Head of caudate nucleus (tissue), 42 donors: ENCODE data around the gene TSC22D4.

ENCODE experiments used
- DNase-seq, 42 donors: peaks; one replicate each; pipeline versions ENCODE4 v3.0.0 to v3.0.0-alpha.2; 2020 to 2021; ENCODE audit warnings: mixed read lengths in 7 of 42
- intact Hi-C: fragments of 100-400 bp; cut with DNase I; formaldehyde crosslinking; loops from one replicate; pipeline ENCODE4 v1.15.0; 2022

Gene TSC22D4

DNA sequence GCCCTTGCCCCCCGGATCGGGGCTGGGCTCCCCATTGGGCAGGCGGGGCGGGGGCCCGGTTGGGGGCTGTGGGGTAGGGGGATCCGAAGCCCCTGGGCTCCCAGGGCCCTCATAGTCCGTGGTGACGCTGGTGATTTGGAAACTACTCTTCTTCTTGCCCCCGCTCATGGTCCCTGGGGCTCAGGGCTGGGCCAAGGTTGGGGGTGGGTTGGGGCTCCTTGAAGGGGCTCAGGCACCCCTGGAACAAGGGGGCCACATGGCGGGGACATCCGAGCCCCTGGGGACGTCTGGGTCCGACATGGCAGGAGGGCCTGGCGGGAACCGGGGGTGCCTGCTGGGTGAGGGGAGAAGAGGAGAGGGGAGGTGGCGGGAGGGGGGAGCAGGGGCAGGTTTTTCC is 1.1 kb downstream of the TSC22D4 start:
- intact Hi-C loops, result loop anchor here (5.0 to 10.0 kb wide), 3 partner anchors 41 to 207 kb away; partner anchors contain the start of gene PPP1R35
- DNase-seq, result no peak

DNA sequence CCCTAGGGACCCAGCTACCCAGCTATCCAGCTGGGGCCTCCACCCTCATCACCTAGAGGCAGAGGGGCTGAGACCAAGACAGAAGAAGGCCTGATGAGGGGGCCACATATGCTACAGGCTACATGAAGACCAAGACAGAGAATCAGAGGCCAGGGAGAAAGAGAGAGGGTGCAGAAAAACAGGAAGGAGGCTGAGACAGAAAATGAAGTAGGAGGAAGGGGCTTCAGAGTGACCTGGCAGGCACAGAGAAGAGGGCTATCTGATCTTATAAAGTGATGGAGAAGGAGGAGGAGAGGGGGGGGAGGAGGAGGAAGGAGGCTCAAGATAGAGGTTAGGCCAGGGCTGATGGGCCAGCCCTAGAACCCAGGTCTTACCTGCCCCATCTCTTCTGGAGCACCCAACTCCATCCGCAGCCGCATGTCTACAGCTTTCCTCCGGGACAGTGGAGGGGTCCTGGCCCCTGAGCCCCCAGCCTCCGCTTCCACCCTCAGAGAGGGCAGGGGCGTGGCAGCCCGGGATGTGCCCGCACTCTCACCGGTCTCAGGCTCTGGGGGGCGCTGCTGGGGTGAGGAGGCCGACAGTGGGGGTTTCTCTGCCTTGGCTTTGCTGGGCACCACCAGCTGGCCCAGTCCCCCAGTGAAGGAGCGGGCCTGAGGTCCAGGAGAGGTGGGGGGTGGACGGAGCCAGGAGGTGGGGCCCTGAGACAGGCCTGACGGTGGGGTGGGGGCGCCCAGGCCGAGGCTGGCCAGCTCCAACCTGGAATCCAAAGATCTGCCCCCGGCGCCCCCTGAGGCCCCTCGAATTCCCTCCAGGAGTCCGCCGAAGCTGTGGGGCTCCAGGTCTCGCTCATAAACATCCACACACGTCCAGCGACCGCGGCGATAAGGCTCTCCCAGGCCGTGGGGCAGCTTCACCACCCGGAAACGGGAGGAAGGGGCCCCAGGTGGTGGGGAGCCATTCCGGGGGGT is 1.8 kb downstream of the TSC22D4 start:
- intact Hi-C loops, result loop anchor here (5.0 to 10.0 kb wide), 3 partner anchors 40 to 208 kb away; partner anchors contain the start of gene PPP1R35
- DNase-seq, result peak in 2 of 42 donors; percentile 37 to 49

DNA sequence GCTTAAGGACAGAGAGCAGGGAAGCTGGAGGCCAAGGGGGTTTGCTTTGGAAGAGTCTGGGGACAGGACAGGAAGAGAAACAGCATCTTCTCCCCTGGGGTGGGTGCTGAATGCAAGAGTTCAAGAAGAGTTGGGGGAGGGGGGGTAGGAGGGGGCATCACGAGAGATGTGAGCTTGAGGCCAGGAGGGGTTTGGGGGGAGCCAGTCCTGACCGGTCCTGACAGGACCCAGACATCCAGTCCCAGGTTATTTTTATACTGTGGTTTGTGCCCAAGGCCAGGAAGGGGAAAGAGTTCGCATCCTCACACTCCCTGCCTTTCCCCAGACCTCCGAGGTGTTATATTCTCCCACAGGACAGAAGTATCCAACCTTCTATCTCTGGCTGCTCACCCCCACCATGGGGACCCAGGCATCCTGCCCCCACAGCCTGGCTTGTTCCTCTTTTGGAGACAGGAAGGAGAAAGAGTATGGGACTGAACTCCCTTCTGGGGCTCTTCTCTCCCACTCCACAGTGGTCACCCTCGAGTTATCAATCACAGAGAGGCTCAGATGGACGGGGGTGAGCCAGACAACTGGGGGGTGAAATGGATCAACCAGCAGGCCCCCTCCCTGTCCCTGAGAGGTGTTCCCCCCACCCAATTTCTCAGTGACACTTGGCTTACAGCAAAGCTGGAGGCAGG is 2.8 kb downstream of the TSC22D4 start:
- intact Hi-C loops, result loop anchor here (5.0 to 10.0 kb wide), 3 partner anchors 39 to 209 kb away; partner anchors contain the start of gene PPP1R35
- DNase-seq, result no peak

DNA sequence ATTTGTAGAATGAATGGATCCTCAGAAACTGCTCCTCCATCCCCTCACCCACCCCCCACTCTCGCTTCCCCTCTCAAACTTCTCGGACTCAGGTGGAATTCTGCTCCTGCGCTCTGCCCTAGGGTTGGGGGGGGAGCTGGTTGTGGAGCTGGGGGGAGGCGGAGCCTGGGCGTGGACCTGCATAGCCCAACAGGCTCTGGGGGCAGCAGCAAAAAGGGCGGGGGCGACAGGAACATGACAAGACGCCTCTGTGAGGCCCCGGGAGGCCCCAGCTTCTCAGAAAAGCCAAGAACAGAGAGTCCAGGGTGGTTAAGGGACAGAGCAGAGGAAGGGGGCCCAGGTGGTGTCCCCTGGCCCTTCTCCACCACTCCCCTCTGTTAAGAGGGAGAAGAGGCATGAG is 3.5 kb downstream of the TSC22D4 start:
- DNase-seq, result peak in 3 of 42 donors; percentile 28 to 43 (median 38)
- intact Hi-C loops, result loop anchor here (5.0 to 10.0 kb wide), 3 partner anchors 38 to 209 kb away; partner anchors contain the start of gene PPP1R35

DNA sequence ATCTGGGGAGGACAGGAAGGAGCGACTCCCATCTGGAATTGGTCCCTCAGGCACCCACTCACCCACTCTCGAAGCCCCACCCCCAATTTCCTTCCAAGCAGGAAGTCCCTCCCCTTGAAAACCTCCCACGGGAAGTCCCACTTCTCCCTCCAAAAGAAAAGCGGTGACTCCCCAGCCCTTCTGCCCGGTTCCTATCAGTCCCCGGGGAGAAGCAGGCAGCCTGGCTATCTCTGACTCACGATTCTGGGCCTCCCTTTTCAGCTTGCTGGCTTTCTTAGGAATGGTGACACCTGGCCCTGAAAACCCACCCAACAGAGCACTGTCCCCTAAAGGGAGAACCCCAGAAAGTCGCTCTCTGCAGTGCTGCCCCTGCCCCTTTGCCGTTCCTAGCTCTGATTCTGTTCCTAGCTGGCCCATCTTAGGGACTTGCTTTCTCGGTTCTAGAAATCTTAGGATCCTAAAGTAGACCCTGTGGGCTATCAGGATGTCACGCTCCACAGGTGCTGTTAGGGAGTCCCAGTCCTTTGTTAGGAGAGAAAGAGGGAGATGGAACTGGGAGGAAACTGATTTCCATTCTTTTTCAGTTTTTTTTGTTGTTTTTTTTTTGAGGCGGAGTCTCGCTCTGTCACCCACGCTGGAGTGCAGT is 6.0 kb downstream of the TSC22D4 start:
- DNase-seq, result no peak
- intact Hi-C loops, result loop anchor here (10.0 kb wide), 1 partner anchor 212 kb away; no protein-coding TSS in a partner anchor

DNA sequence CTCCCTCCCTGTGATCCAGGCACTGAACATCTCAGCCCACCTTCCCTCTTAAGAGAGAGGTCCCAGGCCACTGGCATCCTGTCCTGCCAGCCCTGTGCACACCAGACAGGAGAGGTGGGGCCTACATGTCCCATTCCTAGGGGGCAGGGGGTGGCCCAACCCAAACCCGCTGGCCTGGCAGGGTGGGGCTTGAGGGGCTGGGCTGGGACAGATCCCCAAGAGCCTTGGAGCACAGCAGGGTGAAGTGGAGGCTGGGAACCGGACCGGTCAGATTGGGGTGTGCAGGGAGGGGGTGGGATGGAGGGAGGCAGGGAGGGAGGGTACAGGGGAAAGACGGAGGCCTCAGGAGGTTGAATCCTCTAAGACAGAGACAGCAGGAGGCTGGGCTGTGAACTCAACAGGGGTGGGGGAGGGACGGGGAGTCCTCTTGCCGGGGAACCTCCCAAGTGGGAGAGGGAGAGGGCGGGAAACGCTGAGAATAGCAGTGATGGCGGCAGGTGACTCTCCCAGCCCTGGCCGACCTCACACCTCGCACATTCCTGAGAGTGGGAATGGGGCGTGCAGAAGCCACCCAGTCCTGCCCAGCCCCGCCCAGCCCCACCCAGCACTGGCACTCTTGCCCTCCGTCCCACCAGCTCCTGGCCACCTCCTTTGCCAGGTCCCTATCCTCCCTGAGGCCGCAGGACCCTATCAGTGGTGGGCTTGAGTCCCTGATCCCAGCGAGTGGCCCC is 6.7 kb downstream of the TSC22D4 start:
- DNase-seq, result peak in 13 of 42 donors; percentile 22 to 73 (median 52)

DNA sequence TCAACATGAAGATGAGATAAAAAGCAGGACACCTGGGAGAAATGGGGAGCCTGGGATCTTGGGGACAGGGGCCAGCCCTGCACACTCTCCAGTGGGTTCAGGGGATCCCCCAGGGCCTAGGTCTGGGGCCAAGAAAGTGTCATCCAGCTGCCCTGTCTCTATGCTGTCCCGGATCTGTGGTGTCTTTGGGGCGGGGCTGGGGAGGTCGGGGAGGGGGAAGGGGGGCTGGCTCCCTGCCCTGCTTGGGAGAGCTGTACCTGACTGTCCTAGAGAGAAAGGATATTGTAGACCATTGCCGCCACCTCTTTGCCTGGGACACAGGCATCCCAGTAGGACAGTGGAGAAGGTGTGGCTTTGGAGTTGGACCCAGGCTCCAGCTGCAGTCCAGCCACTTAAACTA is 8.0 kb downstream of the TSC22D4 start:
- intact Hi-C loops, result loop anchor here (10.0 kb wide), 1 partner anchor 214 kb away; no protein-coding TSS in a partner anchor
- DNase-seq, result no peak

More for the DNA sequence above, 6.7 kb downstream of the TSC22D4 start:
- intact Hi-C loops, result loop anchor here (10.0 kb wide), 1 partner anchor 213 kb away; no protein-coding TSS in a partner anchor

DNA sequence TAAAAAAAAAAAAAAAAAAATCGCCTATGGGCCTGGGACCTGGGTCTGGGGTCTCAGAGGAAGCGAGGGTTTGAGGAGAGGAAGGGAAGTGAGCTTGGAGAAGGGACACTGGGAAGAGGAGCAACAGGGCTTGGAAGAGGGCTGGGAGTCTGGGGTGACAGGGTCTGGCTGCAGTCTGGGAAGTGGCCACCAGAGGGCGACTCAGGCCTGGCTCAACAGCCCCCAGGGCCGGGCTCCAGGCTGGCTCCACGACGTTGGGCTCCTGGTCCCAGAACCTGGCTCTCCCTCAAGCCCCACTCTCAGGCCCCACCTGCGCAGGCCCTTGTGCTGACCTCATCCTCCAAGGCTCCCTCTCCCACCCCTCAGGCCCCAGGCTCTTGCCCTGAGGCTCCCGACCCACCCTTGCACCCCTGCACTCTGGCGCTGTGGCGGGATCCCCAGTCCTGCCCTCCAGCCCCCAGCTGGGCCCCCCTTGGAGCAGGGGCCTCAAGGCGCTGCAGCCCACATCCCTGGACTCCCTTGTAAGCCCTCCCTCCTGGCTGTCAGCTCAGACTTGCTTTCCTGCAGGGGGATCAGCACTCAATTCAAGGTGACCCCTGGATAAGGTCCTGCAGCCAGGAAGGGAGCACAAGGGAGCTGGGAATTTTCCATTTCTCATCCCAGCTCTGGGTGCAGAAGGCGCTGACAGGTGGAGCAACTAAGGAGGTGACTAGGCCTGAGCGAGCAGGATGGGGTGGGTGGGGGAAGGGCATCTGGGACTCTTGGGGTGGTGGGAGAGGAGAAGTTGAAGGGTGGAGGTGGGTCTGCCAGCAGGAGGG is 9.6 kb downstream of the TSC22D4 start:
- intact Hi-C loops, result loop anchor here (2.0 to 10.0 kb wide), 2 partner anchors 13 to 215 kb away; partner anchors contain the start of gene NYAP1
- peak; percentile 77 to 98 (median 92) for DNase-seq

DNA sequence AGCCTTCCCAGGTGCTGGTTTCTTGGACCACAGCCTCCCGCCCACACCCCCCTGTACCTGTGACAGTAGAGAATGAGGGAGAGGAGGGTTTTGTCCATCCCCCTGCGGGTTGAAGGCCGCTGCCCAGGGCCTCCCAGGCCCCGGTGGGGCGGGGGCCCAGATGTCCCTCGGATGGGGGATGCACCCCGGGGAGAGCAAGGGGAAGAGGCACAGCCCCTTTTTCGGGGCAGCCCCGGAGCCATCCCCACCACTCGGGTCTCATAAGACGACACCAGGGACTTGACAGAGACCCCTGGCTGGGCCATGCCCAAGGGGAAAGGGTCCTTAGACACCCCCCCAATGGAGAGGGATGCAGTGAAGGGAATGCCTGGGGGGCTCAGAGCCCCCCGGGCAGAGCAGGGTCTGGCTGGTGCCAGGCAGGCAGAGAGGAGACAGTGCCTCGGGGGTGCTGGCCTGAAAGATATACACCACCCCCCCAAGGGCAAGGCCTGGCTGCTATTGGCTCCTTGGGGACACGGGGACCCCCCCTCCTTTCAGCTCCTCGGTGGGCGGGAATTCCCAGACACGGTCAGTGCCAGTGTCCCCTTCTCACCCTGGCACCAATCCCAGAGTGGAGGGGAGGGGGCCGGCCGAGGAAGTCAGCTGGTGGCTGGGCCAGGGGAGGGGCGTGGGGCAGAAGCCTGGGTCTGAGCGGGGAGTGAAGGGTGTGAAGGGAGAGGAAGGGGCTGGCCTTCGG is 11.2 kb downstream of the TSC22D4 start:
- intact Hi-C loops, result loop anchor here (2.0 kb wide), 2 partner anchors 15 to 39 kb away; partner anchors contain the start of genes MEPCE, NYAP1 and ZCWPW1
- DNase-seq, result peak; percentile 91 to 99 (median 96)

DNA sequence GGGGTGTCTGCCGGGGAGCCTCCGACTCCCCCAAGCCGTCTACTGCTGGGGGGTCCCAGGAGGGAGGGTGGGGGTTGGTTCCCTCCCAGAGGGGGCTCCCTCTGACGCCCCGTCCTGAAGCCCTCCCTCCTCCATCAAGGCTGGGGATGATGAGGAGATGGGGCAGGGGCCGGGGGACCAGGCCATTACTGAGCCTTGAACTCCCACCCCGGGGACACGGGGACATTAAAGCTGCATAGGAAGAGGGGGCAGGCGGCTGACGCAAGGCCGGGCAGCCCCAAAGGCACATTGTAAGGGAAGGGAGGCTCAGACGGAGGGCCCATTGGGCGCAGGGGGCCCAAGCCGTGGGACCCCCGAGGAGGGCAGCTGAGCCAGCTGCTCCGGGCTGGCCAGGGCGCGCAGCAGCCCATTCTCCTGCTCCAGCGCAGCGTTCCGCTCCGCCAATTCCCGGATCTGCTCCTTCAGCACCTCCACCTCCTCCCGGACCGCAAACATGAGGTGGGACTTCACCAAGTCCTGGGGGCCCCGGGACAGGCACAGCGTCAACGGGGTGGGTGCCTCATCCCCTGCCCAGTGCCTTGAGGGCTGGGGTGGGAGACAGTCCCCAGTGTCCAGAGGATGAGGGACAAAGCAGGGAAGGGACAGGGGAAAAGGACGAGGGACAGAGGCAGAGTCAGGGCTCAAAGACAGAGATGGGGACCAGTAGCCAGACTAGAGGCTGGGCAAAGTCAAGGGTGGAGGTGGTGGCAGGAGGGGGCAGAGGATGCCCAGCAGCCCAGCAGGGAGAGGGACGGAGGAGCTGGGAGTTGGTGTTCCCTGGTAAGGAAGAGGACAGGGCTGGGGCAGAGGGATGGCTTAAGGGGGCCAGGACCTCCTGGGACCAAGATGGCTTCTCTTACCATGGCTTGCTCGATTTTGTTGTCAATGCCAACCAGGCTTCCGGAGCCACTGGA is 12.1 kb downstream of the TSC22D4 start:
- DNase-seq, result peak in 5 of 42 donors; percentile 15 to 52 (median 25)
- intact Hi-C loops, result loop anchor here (2.0 kb wide), 1 partner anchor 38 kb away; the partner anchor contains the start of genes MEPCE and ZCWPW1

DNA sequence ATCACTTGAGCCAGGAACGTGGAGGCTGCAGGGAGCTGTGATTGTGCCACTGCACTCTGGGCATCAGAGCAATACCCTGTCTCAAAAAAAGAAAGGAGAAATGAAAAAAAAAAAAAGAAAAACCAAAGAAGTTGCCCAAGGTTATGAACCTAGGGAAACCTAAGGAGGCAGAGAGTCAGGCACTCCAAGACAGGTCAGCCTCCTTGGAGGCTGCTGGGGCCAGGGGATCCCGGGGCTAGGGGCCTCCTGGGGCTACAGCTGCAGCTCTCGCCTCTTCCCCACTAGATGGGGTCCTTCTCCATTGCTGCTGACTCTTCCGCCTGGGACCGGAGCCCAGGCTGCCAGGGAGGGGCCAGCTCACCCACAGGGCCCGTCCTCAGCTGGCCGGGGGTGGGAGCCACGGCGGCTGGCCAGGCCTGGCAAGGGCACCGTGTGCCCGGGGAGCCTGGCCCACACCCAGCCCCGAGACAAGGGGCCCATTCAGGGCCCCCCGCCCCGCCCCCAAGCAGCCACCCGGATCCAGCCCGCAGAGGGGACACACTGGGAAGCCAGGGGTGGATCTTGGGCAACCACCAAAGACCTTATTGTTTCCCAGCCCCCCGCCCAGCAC is 13.2 kb downstream of the TSC22D4 start:
- intact Hi-C loops, result loop anchor here (2.0 kb wide), 1 partner anchor 37 kb away; the partner anchor contains the start of genes MEPCE and ZCWPW1
- peak; percentile 79 to 97 (median 93) for DNase-seq

DNA sequence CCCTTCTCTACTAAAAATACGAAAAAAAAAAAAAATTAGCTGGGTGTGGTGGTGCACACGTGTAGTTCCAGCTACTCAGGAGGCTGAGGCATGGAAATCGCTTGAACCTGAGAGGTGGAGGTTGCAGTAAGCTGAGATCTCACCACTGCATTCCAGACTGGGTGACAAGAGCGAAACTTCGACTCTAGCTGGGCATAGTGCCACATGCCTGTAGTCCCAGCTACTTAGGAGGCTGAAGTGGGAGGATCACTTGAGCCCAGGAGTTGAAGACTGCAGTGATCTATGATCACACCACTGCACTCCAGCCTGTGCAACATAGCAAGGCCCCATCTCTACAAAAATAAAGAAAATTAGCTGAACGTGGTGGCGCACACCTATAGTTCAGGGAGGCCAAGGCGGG is 13.7 kb downstream of the TSC22D4 start:
- DNase-seq, result no peak
- intact Hi-C loops, result no loop called here

DNA sequence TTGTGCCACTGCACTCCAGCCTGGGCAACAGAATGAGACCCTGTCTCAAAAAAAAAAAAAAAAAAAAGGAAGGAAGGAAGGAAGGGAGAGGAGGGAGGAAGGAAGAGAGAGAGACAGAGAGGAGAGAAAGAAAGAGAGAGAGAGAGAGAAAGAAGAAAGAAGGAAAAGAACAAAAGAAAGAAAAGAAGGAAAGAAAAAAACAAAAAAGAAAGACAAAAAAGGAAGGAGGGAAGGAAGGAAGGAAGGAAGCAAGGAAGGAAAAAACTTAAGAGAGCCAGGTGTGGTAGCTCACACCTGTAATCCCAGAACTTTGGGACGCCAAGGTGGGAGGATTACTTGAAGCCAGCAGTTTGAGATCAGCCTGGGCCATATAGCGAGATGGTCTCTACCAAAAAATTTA is 14.2 kb downstream of the TSC22D4 start:
- intact Hi-C loops, result no loop called here
- no peak for DNase-seq

DNA sequence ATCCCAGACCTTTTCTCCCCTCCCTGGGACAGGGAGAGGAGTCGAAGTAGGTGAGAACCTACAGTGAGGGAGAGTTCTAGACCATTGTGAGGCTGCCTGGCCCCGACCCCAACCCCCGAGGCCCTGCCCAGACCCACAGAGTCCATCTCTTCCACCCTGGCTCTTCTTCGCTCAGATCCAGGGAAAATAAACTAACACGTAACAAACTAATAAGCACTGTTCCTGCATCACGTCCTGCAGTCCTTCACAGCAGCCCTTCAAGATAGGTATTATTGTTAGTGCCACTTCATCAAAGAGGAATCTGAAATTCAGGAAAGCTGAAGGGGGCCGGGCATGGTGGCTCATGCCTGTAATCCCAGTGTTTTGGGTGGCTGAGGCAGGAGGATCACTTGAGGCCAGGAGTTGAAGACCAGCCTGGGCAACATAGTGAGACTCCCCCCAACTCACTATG is 14.8 kb downstream of the TSC22D4 start, which contains the start of gene SPACDR:
SPACDR (minus strand) TSS at position 51 of the 451 bp plus-strand sequence. CDS start 235 bp downstream, outside the sequence.
- no peak for DNase-seq
- intact Hi-C loops, result no loop called here

DNA sequence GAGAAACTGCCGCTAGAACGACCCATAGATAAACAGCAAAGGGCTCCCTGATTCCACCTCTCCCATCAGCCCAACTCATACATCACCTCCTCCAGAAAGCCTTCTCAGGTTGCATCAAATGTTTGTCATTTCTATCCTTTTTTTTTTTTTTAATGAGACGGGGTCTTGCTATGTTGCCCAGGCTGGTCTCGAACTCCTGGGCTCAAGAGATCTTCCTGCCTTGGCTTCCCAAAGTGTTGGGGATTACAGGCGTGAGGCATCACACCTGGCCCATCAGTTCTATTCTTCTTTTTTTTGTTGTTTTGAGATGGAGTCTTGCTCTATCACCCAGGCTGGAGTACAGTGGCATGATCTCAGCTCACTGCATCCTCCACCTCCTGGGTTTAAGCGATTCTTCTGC is 22.0 kb downstream of the TSC22D4 start:
- no peak for DNase-seq
- intact Hi-C loops, result no loop called here
